Measurements from ENCODE around the gene DPEP2NB.
A peak's percentile ranks its signal among the peaks of the same experiment; 100 is the strongest.

Gene DPEP2NB

DNA sequence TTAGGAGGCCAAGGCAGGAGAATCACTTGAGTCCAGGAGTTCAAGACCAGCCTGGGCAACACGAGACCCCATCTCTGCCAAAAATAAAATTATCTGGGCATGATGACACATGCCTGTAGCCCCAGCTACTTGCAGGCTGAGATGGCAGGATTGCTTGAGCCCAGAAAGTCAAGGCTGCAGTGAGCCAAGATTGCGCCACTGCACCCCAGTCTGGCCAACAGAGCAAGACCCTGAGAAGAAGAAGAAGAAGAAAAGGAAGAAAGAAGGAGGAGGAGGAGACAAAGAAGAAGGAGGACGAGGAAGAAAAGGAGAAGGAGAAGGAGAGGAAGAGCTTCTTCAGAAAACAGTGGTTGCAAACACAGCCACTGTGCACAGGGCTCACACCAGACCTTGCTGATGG, 27.0 kb downstream of the DPEP2NB start:
- Histone ChIP-seq H3K4me3 (ENCODE audit: low read depth in 1 of 5, low read length in 5 of 5) (no peak overlapping the region), H3K9ac (ENCODE audit: low read length in 5 of 5) (no peak overlapping the region), H3K4me1 (ENCODE audit: control insufficient read depth in 5 of 5, insufficient read depth in 5 of 5, low read length in 5 of 5) (peaks cover 4 to 33% (median 24%) of the 10 kb centered on the region in 5 donors), H3K9me3 (ENCODE audit: control insufficient read depth in 5 of 5, low read length in 5 of 5) (no peaks in the 10 kb centered on the region), H3K36me3 (ENCODE audit: control insufficient read depth in 5 of 5, insufficient read depth in 5 of 5, low read length in 5 of 5) (peaks cover 0 to 6% (median 0%) of the 10 kb centered on the region in 5 donors), H3K27me3 (ENCODE audit: control insufficient read depth in 5 of 5, insufficient read depth in 4 of 5, low read length in 5 of 5) (no peaks in the 10 kb centered on the region), H3K27ac (ENCODE audit: low read depth, low read length) (no peak overlapping the region)

DNA sequence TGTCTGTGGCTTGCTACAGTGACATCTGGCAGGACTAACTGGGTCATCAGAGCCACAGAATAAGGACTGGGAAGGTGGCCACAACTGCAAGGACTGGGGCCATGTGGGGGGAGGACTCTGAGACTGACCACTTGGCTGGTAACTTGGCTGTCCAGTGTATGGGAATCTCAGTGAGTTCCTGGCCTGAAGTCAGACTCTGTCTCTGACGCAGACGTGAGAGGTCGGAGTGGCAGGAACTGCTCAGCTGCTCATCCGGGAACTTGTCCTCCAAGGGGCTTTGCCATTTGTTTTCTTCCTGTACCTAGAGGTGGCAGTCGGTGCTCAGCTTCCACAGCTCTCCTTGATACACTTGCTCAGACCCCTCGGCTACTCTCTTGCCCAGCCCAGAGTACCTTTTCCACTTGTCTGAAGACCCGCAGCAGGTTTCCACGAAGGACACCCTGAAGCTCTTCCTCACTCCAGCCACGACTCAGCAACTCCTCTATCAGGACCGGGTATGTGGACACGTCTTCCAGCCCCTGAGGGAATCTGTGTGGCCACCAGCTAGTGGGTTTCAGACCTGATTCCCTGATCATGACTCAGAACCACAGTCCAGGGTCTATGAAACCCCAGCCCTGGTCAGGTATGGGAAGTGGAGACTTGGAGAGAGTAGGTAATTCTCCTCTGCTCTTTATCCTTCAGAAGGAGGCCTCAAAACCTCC, 28.1 kb downstream of the DPEP2NB start:
- H3K4me1 ChIP-seq (ENCODE audit: control insufficient read depth in 5 of 5, insufficient read depth in 5 of 5, low read length in 5 of 5): peaks cover 3 to 31% (median 14%) of the 10 kb centered on the region in 5 donors

GRCh38 chr16:67986949-67987348, 28.8 kb downstream of the DPEP2NB start:
- Histone ChIP-seq H3K4me1 (ENCODE audit: control insufficient read depth in 5 of 5, insufficient read depth in 5 of 5, low read length in 5 of 5) (peaks cover 3 to 31% (median 14%) of the 10 kb centered on the region in 5 donors), H3K9ac (ENCODE audit: low read length in 5 of 5) (no peak overlapping the region), H3K4me3 (ENCODE audit: low read depth in 1 of 5, low read length in 5 of 5) (no peak overlapping the region), H3K27ac (ENCODE audit: low read depth, low read length) (no peak overlapping the region), H3K36me3 (ENCODE audit: control insufficient read depth in 5 of 5, insufficient read depth in 5 of 5, low read length in 5 of 5) (peaks cover 0 to 5% (median 0%) of the 10 kb centered on the region in 5 donors), H3K27me3 (ENCODE audit: control insufficient read depth in 5 of 5, insufficient read depth in 4 of 5, low read length in 5 of 5) (no peaks in the 10 kb centered on the region), H3K9me3 (ENCODE audit: control insufficient read depth in 5 of 5, low read length in 5 of 5) (no peaks in the 10 kb centered on the region)

More for the DNA sequence above, 28.1 kb downstream of the DPEP2NB start:
- Histone ChIP-seq H3K4me3 (ENCODE audit: low read depth in 1 of 5, low read length in 5 of 5) (peak overlapping the region in 1 of 5 donors; percentile 11), H3K36me3 (ENCODE audit: control insufficient read depth in 5 of 5, insufficient read depth in 5 of 5, low read length in 5 of 5) (peaks cover 0 to 6% (median 0%) of the 10 kb centered on the region in 5 donors), H3K27me3 (ENCODE audit: control insufficient read depth in 5 of 5, insufficient read depth in 4 of 5, low read length in 5 of 5) (no peaks in the 10 kb centered on the region), H3K9me3 (ENCODE audit: control insufficient read depth in 5 of 5, low read length in 5 of 5) (no peaks in the 10 kb centered on the region), H3K9ac (ENCODE audit: low read length in 5 of 5) (no peak overlapping the region), H3K27ac (ENCODE audit: low read depth, low read length) (no peak overlapping the region)

- Histone ChIP-seq H3K4me3 (ENCODE audit: low read depth in 1 of 5, low read length in 5 of 5) (no peak overlapping the region), H3K9me3 (ENCODE audit: control insufficient read depth in 5 of 5, low read length in 5 of 5) (no peaks in the 10 kb centered on the region), H3K27me3 (ENCODE audit: control insufficient read depth in 5 of 5, insufficient read depth in 4 of 5, low read length in 5 of 5) (peaks cover 0 to 9% (median 3%) of the 10 kb centered on the region in 5 donors), H3K4me1 (ENCODE audit: control insufficient read depth in 5 of 5, insufficient read depth in 5 of 5, low read length in 5 of 5) (peaks cover 0 to 24% (median 16%) of the 10 kb centered on the region in 5 donors), H3K9ac (ENCODE audit: low read length in 5 of 5) (no peak overlapping the region), H3K27ac (ENCODE audit: low read depth, low read length) (no peak overlapping the region), H3K36me3 (ENCODE audit: control insufficient read depth in 5 of 5, insufficient read depth in 5 of 5, low read length in 5 of 5) (no peaks in the 10 kb centered on the region)
These were observed 33.6 kb downstream of the DPEP2NB start for GRCh38 chr16:67982011-67982696.

DNA sequence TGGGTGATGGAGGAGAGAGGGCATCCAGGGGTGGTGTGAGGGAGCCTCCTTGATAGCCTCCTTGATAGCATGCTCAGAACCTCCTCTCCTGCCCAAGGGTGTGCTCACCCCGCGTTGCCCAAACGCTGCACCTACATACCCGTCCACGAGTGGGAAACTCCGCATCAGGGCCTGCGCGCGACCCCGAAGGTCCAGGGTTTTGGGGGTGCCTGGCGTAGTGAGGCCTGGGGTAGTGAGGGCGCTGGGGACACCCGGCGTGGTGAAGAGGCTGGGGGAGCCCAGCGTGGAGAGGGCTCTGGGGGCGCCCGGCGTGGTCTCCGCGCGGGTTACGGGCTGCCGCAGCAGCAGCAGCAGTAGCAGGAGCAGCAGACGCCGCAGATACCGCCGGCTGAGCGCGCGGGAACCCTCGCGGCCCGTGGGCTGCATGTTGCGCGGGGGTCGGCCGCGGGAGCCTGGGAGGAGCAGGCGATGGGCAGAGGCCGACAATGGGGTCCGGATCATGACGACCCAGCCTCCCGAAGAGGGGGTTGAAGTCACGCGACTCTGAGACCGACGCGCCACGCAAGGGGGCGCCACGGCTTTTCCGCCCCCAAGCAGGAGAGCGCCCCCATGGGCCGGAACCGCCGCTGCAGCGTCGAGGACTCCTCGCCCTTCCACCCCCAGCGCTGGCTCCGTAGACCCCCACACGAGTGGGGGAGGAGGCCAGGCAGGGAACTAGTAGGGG, 35.6 kb downstream of the DPEP2NB start, which contains the start of gene DPEP3:
DPEP3 (minus strand) TSS at position 545 of the 724 bp plus-strand sequence; CDS start at position 426, 119 bp downstream.
- Histone ChIP-seq H3K9ac (ENCODE audit: low read length in 5 of 5) (no peak within 1 kb of the TSS), H3K4me3 (ENCODE audit: low read depth in 1 of 5, low read length in 5 of 5) (no peak within 1 kb of the TSS), H3K27me3 (ENCODE audit: control insufficient read depth in 5 of 5, insufficient read depth in 4 of 5, low read length in 5 of 5) (peaks cover 0 to 9% (median 3%) of the 10 kb centered on the region in 5 donors), H3K9me3 (ENCODE audit: control insufficient read depth in 5 of 5, low read length in 5 of 5) (no peaks in the 10 kb centered on the region), H3K27ac (ENCODE audit: low read depth, low read length) (no peak within 1 kb of the TSS), H3K4me1 (ENCODE audit: control insufficient read depth in 5 of 5, insufficient read depth in 5 of 5, low read length in 5 of 5) (peaks cover 0 to 21% (median 12%) of the 10 kb centered on the region in 5 donors), H3K36me3 (ENCODE audit: control insufficient read depth in 5 of 5, insufficient read depth in 5 of 5, low read length in 5 of 5) (no peaks in the 10 kb centered on the region)

- Histone ChIP-seq H3K4me3 (ENCODE audit: low read depth in 1 of 5, low read length in 5 of 5) (no peak overlapping the region), H3K36me3 (ENCODE audit: control insufficient read depth in 5 of 5, insufficient read depth in 5 of 5, low read length in 5 of 5) (no peaks in the 10 kb centered on the region), H3K4me1 (ENCODE audit: control insufficient read depth in 5 of 5, insufficient read depth in 5 of 5, low read length in 5 of 5) (peaks cover 0 to 4% (median 0%) of the 10 kb centered on the region in 5 donors), H3K27ac (ENCODE audit: low read depth, low read length) (no peak overlapping the region), H3K9me3 (ENCODE audit: control insufficient read depth in 5 of 5, low read length in 5 of 5) (no peaks in the 10 kb centered on the region), H3K9ac (ENCODE audit: low read length in 5 of 5) (no peak overlapping the region), H3K27me3 (ENCODE audit: control insufficient read depth in 5 of 5, insufficient read depth in 4 of 5, low read length in 5 of 5) (peaks cover 0 to 9% (median 3%) of the 10 kb centered on the region in 5 donors)
These were observed 38.1 kb downstream of the DPEP2NB start for GRCh38 chr16:67977469-67978227.

DNA sequence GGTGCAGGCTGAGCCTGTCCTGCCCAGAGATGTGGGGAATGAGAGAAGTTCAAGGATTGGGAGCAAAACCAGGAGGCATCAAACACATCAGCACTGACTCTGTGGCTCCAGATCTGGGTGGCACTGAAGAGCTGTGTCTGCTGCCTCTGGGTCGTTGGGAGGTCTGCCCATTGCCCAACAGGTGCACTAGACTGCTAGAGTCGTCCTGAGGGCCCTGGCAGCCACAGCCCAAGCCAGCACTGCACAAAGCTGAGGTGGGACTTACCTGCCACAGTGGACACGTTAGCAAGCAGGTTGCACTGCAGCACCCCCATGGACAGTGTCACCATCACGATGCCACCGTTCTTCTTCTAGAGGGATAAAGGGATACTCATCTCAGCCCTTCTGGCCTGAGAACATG, 38.7 kb downstream of the DPEP2NB start:
- Histone ChIP-seq H3K9me3 (ENCODE audit: control insufficient read depth in 5 of 5, low read length in 5 of 5) (no peaks in the 10 kb centered on the region), H3K36me3 (ENCODE audit: control insufficient read depth in 5 of 5, insufficient read depth in 5 of 5, low read length in 5 of 5) (no peaks in the 10 kb centered on the region), H3K4me1 (ENCODE audit: control insufficient read depth in 5 of 5, insufficient read depth in 5 of 5, low read length in 5 of 5) (peaks cover 0 to 4% (median 0%) of the 10 kb centered on the region in 5 donors), H3K27me3 (ENCODE audit: control insufficient read depth in 5 of 5, insufficient read depth in 4 of 5, low read length in 5 of 5) (peaks cover 0 to 9% (median 3%) of the 10 kb centered on the region in 5 donors), H3K9ac (ENCODE audit: low read length in 5 of 5) (no peak overlapping the region), H3K4me3 (ENCODE audit: low read depth in 1 of 5, low read length in 5 of 5) (no peak overlapping the region), H3K27ac (ENCODE audit: low read depth, low read length) (no peak overlapping the region)

- no peak overlapping the region for H3K4me3 ChIP-seq (ENCODE audit: low read depth in 1 of 5, low read length in 5 of 5)
- no peaks in the 10 kb centered on the region for H3K36me3 ChIP-seq (ENCODE audit: control insufficient read depth in 5 of 5, insufficient read depth in 5 of 5, low read length in 5 of 5)
- H3K9me3 ChIP-seq (ENCODE audit: control insufficient read depth in 5 of 5, low read length in 5 of 5): no peaks in the 10 kb centered on the region
- peaks cover 0 to 4% (median 0%) of the 10 kb centered on the region in 5 donors for H3K4me1 ChIP-seq (ENCODE audit: control insufficient read depth in 5 of 5, insufficient read depth in 5 of 5, low read length in 5 of 5)
- no peak overlapping the region for H3K9ac ChIP-seq (ENCODE audit: low read length in 5 of 5)
- H3K27me3 ChIP-seq (ENCODE audit: control insufficient read depth in 5 of 5, insufficient read depth in 4 of 5, low read length in 5 of 5): peaks cover 0 to 9% (median 3%) of the 10 kb centered on the region in 5 donors
- no peak overlapping the region for H3K27ac ChIP-seq (ENCODE audit: low read depth, low read length)
These were observed 39.5 kb downstream of the DPEP2NB start for GRCh38 chr16:67976205-67976604.

DNA sequence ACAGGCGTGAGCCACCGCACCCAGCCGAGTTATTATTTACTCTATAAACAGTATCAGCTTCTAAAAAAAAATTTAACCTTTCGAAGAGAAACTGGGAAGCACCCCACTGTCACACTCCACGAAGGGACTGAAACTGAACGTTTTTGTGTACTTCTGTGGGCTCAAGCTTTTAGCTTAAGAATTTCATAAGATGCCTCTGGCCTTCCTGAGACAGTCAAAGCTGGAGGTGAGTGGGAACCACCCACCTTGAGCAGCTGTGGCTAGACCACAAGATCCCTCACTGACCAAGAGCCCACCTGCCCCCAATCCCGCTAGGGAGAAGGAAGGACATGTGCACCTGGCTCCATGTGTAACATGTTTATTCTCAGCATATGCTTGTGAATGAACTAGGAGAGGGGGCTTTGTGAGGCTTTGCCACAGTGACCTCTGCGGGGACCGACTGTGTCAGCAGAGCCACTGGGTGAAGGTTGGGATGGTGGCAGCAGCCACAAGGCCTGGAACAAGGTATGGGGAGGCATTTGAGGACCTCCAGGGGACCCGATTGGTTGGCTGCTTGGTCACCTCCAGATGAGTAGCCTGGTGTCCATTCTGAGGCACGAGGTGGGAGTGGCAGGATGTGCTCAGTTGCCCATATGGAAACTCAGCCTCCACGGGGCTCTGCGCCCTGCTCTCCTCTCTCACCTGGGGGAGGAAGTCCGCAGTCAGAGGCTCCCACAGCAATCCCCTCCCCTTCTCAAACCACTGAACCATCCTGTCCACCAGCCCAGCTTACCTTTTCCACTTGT, 40.2 kb downstream of the DPEP2NB start:
- Histone ChIP-seq H3K27me3 (ENCODE audit: control insufficient read depth in 5 of 5, insufficient read depth in 4 of 5, low read length in 5 of 5) (peaks cover 0 to 7% (median 3%) of the 10 kb centered on the region in 5 donors), H3K9ac (ENCODE audit: low read length in 5 of 5) (no peak overlapping the region), H3K36me3 (ENCODE audit: control insufficient read depth in 5 of 5, insufficient read depth in 5 of 5, low read length in 5 of 5) (no peaks in the 10 kb centered on the region), H3K27ac (ENCODE audit: low read depth, low read length) (no peak overlapping the region), H3K9me3 (ENCODE audit: control insufficient read depth in 5 of 5, low read length in 5 of 5) (no peaks in the 10 kb centered on the region), H3K4me3 (ENCODE audit: low read depth in 1 of 5, low read length in 5 of 5) (no peak overlapping the region), H3K4me1 (ENCODE audit: control insufficient read depth in 5 of 5, insufficient read depth in 5 of 5, low read length in 5 of 5) (peaks cover 0 to 4% (median 0%) of the 10 kb centered on the region in 5 donors)
